GM12864 (cell line): ENCODE data around the gene GNB1L.

Experiments
- DNase-seq: peaks from one replicate; pipeline ENCODE4 v3.0.0-alpha.2; 2011; ENCODE audit warnings: low read depth
- H3K4me3 ChIP-seq: 2 replicates; pipeline ENCODE4 v1.5.1; 2011; ENCODE audit warnings: mild to moderate bottlenecking, low read depth, low read length, control low read depth
- CTCF ChIP-seq: IDR thresholded peaks from 2 replicates; pipeline ENCODE4 v1.5.1; 2011; ENCODE audit warnings: low read depth, mild to moderate bottlenecking, moderate library complexity, low read length, control low read depth, inconsistent platforms; ENCODE audit errors: missing control alignments

The GNB1L gene

GRCh38 chr22:19748991-19749664 is 105.5 kb downstream of the GNB1L start:
- no peak overlapping the region for H3K4me3 ChIP-seq
- no peak for DNase-seq
- no peak for TF ChIP-seq CTCF

- H3K4me3 ChIP-seq = no peak overlapping the region
- no peak for DNase-seq
- TF ChIP-seq CTCF = no peak
These were observed 106.5 kb downstream of the GNB1L start for GRCh38 chr22:19748139-19748538.

GRCh38 chr22:19747551-19747950 is 107.1 kb downstream of the GNB1L start:
- TF ChIP-seq CTCF = no peak
- DNase-seq = no peak
- no peak overlapping the region for H3K4me3 ChIP-seq

GRCh38 chr22:19746726-19747125 is 107.9 kb downstream of the GNB1L start:
- TF ChIP-seq CTCF = no peak
- no peak overlapping the region for H3K4me3 ChIP-seq
- no peak for DNase-seq

GRCh38 chr22:19745155-19746101 is 109.2 kb downstream of the GNB1L start:
- no peak for TF ChIP-seq CTCF
- no peak for DNase-seq
- no peak overlapping the region for H3K4me3 ChIP-seq

- H3K4me3 ChIP-seq = no peak overlapping the region
- TF ChIP-seq CTCF = no peak
- no peak for DNase-seq
These were observed 110.2 kb downstream of the GNB1L start for GRCh38 chr22:19744350-19745006.
